SK-N-SH treated with all-trans-retinoic acid at 6 μM for 48 hours (cell line): ENCODE results near the gene LNX2.

Experiments used
- ATAC-seq: fragments of 200-7000 bp; cut with Tn5 transposase; 3 replicates; pipeline ENCODE4 v1.9.1; 2020; ENCODE audit warnings: mild to moderate bottlenecking, moderate library complexity
- ARNTL ChIP-seq: fragments of 450-650 bp; formaldehyde crosslinking; IDR thresholded peaks from 2 replicates; pipeline ENCODE4 v1.5.0; 2020; ENCODE audit warnings: low read depth, mild to moderate bottlenecking, moderate library complexity, borderline replicate concordance
- BACH2 ChIP-seq: fragments of 250-450 bp; sonication (Bioruptor Pico); IDR thresholded peaks from 2 replicates; pipeline ENCODE4 v1.9.0; 2021; ENCODE audit warnings: mild to moderate bottlenecking, borderline replicate concordance
- CREB5 ChIP-seq: fragments of 250-450 bp; sonication (Bioruptor Pico); IDR thresholded peaks from 2 replicates; pipeline ENCODE4 v1.5.1; 2020; ENCODE audit warnings: low read depth, mild to moderate bottlenecking, moderate library complexity
- CSDC2 ChIP-seq: fragments of 250-450 bp; sonication (Bioruptor Pico); IDR thresholded peaks from 2 replicates; pipeline ENCODE4 v1.5.0; 2020; ENCODE audit warnings: mild to moderate bottlenecking, moderate library complexity
- CSRNP3 ChIP-seq: fragments of 250-450 bp; sonication (Bioruptor Pico); IDR thresholded peaks from 2 replicates; pipeline ENCODE4 v1.5.1; 2021; ENCODE audit warnings: mild to moderate bottlenecking, moderate library complexity
- ESRRG ChIP-seq: fragments of 250-450 bp; sonication (Bioruptor Pico); IDR thresholded peaks from 2 replicates; pipeline ENCODE4 v1.6.1; 2021; ENCODE audit warnings: mild to moderate bottlenecking
- GLIS3 ChIP-seq: fragments of 250-450 bp; sonication (Bioruptor Pico); IDR thresholded peaks from 2 replicates; pipeline ENCODE4 v1.5.0; 2020; ENCODE audit warnings: mild to moderate bottlenecking, moderate library complexity
- ISL1 ChIP-seq: fragments of 250-450 bp; sonication (Bioruptor Pico); IDR thresholded peaks from 2 replicates; pipeline ENCODE4 v2.1.2; 2022; ENCODE audit warnings: mild to moderate bottlenecking, moderate library complexity
- OSR1 ChIP-seq: fragments of 250-450 bp; sonication (Bioruptor Pico); IDR thresholded peaks from 2 replicates; pipeline ENCODE4 v1.8.0; 2022; ENCODE audit warnings: moderate library complexity, mild to moderate bottlenecking, inconsistent platforms
- PATZ1 ChIP-seq: fragments of 250-450 bp; sonication (Bioruptor Pico); IDR thresholded peaks from 2 replicates; pipeline ENCODE4 v1.8.0; 2020; ENCODE audit warnings: mild to moderate bottlenecking, moderate library complexity, borderline replicate concordance
- POU6F1 ChIP-seq: fragments of 250-450 bp; sonication (Bioruptor Pico); IDR thresholded peaks from 2 replicates; pipeline ENCODE4 v1.8.0; 2021; ENCODE audit warnings: low read depth, mild to moderate bottlenecking, moderate library complexity, borderline replicate concordance
- PPARA ChIP-seq: fragments of 250-450 bp; sonication (Bioruptor Pico); IDR thresholded peaks from 2 replicates; pipeline ENCODE4 v1.5.0; 2020; ENCODE audit warnings: mild to moderate bottlenecking, borderline replicate concordance
- RARB ChIP-seq: fragments of 250-450 bp; sonication (Bioruptor Pico); IDR thresholded peaks from 2 replicates; pipeline ENCODE4 v1.8.0; 2021; ENCODE audit warnings: mild to moderate bottlenecking, moderate library complexity
- SNAI2 ChIP-seq: fragments of 250-450 bp; sonication (Bioruptor Pico); IDR thresholded peaks from 2 replicates; pipeline ENCODE4 v1.5.0; 2020; ENCODE audit warnings: mild to moderate bottlenecking, moderate library complexity
- TCF4 ChIP-seq: fragments of 250-450 bp; sonication (Bioruptor Pico); IDR thresholded peaks from 2 replicates; pipeline ENCODE4 v1.8.0; 2021; ENCODE audit warnings: mild to moderate bottlenecking, moderate library complexity, borderline replicate concordance
- TSHZ2 ChIP-seq: fragments of 250-450 bp; sonication (Bioruptor Pico); IDR thresholded peaks from 2 replicates; pipeline ENCODE4 v1.5.0; 2020; ENCODE audit warnings: mild to moderate bottlenecking, moderate library complexity
- ZC3H10 ChIP-seq: fragments of 250-450 bp; sonication (Bioruptor Pico); IDR thresholded peaks from 2 replicates; pipeline ENCODE4 v1.5.1; 2021; ENCODE audit warnings: mild to moderate bottlenecking, moderate library complexity
- ZFP3 ChIP-seq: fragments of 250-450 bp; sonication (Bioruptor Pico); IDR thresholded peaks from 2 replicates; pipeline ENCODE4 v1.5.0; 2020; ENCODE audit warnings: mild to moderate bottlenecking, moderate library complexity
- ZFP30 ChIP-seq: fragments of 450-650 bp; formaldehyde crosslinking; IDR thresholded peaks from 2 replicates; pipeline ENCODE4 v1.5.0; 2022; ENCODE audit warnings: mild to moderate bottlenecking, moderate library complexity
- ZNF565 ChIP-seq: fragments of 450-650 bp; formaldehyde crosslinking; conservative IDR thresholded peaks from 2 replicates; pipeline ENCODE4 v1.5.0; 2020; ENCODE audit warnings: low read depth, mild to moderate bottlenecking, moderate library complexity

The LNX2 gene

GRCh38 chr13:27654816-27655215 is 34.5 kb upstream of the LNX2 start (continued):
- TF ChIP-seq CREB5: no peak
- TF ChIP-seq ZFP30 (CRISPR knock-in tag): no peak
- TF ChIP-seq GLIS3 (CRISPR knock-in tag): no peak
- no peak for TF ChIP-seq ESRRG (CRISPR knock-in tag)

GRCh38 chr13:27654059-27654458 is 33.7 kb upstream of the LNX2 start:
- TF ChIP-seq ZFP30 (CRISPR knock-in tag): no peak
- no peak for TF ChIP-seq POU6F1 (CRISPR knock-in tag)
- TF ChIP-seq ESRRG (CRISPR knock-in tag): no peak
- no peak for TF ChIP-seq ZNF565 (CRISPR knock-in tag)
- no peak for TF ChIP-seq TCF4 (CRISPR knock-in tag)
- no peak for TF ChIP-seq BACH2 (CRISPR knock-in tag)
- no peak for TF ChIP-seq ZFP3 (CRISPR knock-in tag)
- TF ChIP-seq TSHZ2 (CRISPR knock-in tag): no peak
- no peak for TF ChIP-seq ISL1 (CRISPR knock-in tag)
- TF ChIP-seq RARB (CRISPR knock-in tag): no peak
- no peak for TF ChIP-seq CREB5
- no peak for TF ChIP-seq CSDC2
- no peak for TF ChIP-seq OSR1 (CRISPR knock-in tag)
- no peak for TF ChIP-seq ARNTL (CRISPR knock-in tag)
- TF ChIP-seq SNAI2: no peak
- no peak for TF ChIP-seq PPARA (CRISPR knock-in tag)
- TF ChIP-seq ZC3H10 (CRISPR knock-in tag): no peak
- no peak for TF ChIP-seq PATZ1 (CRISPR knock-in tag)
- ATAC-seq: no peak

GRCh38 chr13:27650312-27650711 is 30.0 kb upstream of the LNX2 start:
- no peak for TF ChIP-seq ZNF565 (CRISPR knock-in tag)
- no peak for TF ChIP-seq ISL1 (CRISPR knock-in tag)
- TF ChIP-seq POU6F1 (CRISPR knock-in tag): no peak
- no peak for TF ChIP-seq CSRNP3 (CRISPR knock-in tag)
- TF ChIP-seq TCF4 (CRISPR knock-in tag): no peak
- TF ChIP-seq, all 23 proteins: peak for 0
- no peak for ATAC-seq
